GM23338 (cell line): ENCODE data around the gene HK2. TPM values are rescaled to one million over a fixed set of nuclear protein-coding genes. Genes with fewer than 3 reads are reported as not detected.

ENCODE experiments used
- ATAC-seq: fragments of 200-7000 bp; cut with Tn5 transposase; 3 replicates; pipeline ENCODE4 v1.9.1; 2020
- DNase-seq: peaks from one replicate; pipeline ENCODE4 v3.0.0-alpha.2; 2015; ENCODE audit warnings: low spot score
- H2AFZ ChIP-seq: fragments of 200-600 bp; sonication (generic); 2 replicates; pipeline ENCODE4 v1.8.0; 2016; ENCODE audit warnings: antibody characterized with exemption, mild to moderate bottlenecking, moderate library complexity
- H3F3A ChIP-seq: fragments of 200-600 bp; sonication (generic); replicated peaks from 2 replicates; pipeline ENCODE4 v1.8.0; 2017; ENCODE audit warnings: antibody characterized with exemption, mixed run types, low read depth
- H3K27ac ChIP-seq: fragments of 200-600 bp; sonication (generic); 2 replicates; pipeline ENCODE4 v1.6.1; 2016; ENCODE audit warnings: low read depth
- H3K27me3 ChIP-seq: fragments of 200-600 bp; sonication (generic); 2 replicates; pipeline ENCODE4 v1.8.0; 2016; ENCODE audit warnings: mild to moderate bottlenecking, mixed run types, moderate library complexity; ENCODE audit not compliant: insufficient read depth
- H3K36me3 ChIP-seq: fragments of 200-600 bp; sonication (generic); 2 replicates; pipeline ENCODE4 v1.8.0; 2016; ENCODE audit warnings: mild to moderate bottlenecking; ENCODE audit not compliant: insufficient read depth
- H3K4me1 ChIP-seq: fragments of 200-600 bp; sonication (generic); 2 replicates; pipeline ENCODE4 v1.8.0; 2016; ENCODE audit warnings: mild to moderate bottlenecking, moderate library complexity; ENCODE audit not compliant: insufficient read depth
- H3K4me2 ChIP-seq: fragments of 200-600 bp; sonication (generic); 2 replicates; pipeline ENCODE4 v1.7.1; 2017; ENCODE audit warnings: mixed run types
- H3K4me3 ChIP-seq: fragments of 200-600 bp; sonication (generic); 2 replicates; pipeline ENCODE4 v1.6.1; 2016; ENCODE audit warnings: mixed run types
- H3K79me2 ChIP-seq: fragments of 200-600 bp; sonication (generic); replicated peaks from 2 replicates; pipeline ENCODE4 v1.8.0; 2017; ENCODE audit warnings: mild to moderate bottlenecking; ENCODE audit not compliant: insufficient read depth
- H3K9me2 ChIP-seq: fragments of 200-600 bp; sonication (generic); 2 replicates; pipeline ENCODE4 v1.8.0; 2017; ENCODE audit not compliant: insufficient read depth
- H4K20me1 ChIP-seq: fragments of 200-600 bp; sonication (generic); replicated peaks from 2 replicates; pipeline ENCODE4 v1.8.0; 2017; ENCODE audit warnings: mild to moderate bottlenecking; ENCODE audit not compliant: insufficient read depth
- H3K27ac Mint-ChIP-seq: 2 replicates; pipeline ENCODE4 v1.8.0; 2020; ENCODE audit warnings: inconsistent platforms, mild to moderate bottlenecking, moderate library complexity, mixed read lengths
- H3K27me3 Mint-ChIP-seq: 3 replicates; pipeline ENCODE4 v1.8.0; 2022; ENCODE audit warnings: low read depth, mild to moderate bottlenecking, moderate library complexity, mixed read lengths, inconsistent platforms; ENCODE audit not compliant: insufficient read depth, poor library complexity
- H3K36me3 Mint-ChIP-seq: 3 replicates; pipeline ENCODE4 v1.8.0; 2021; ENCODE audit warnings: low read depth, mild to moderate bottlenecking, inconsistent platforms, moderate library complexity, mixed read lengths
- H3K4me1 Mint-ChIP-seq: 3 replicates; pipeline ENCODE4 v1.8.0; 2020; ENCODE audit warnings: mild to moderate bottlenecking, inconsistent platforms, mixed read lengths
- H3K4me3 Mint-ChIP-seq: 3 replicates; pipeline ENCODE4 v1.8.0; 2021; ENCODE audit warnings: moderate library complexity, mild to moderate bottlenecking, inconsistent platforms, mixed read lengths
- H3K9me3 Mint-ChIP-seq: 3 replicates; pipeline ENCODE4 v1.8.0; 2020; ENCODE audit warnings: moderate library complexity, mild to moderate bottlenecking, inconsistent platforms, mixed read lengths
- POLR2AphosphoS5 ChIP-seq: IDR thresholded peaks from 2 replicates; pipeline ENCODE4 v1.6.1; 2016; ENCODE audit warnings: antibody characterized with exemption, low read depth
- ZNF114 ChIP-seq: fragments of 250-450 bp; sonication (Bioruptor Pico); IDR thresholded peaks from 2 replicates; pipeline ENCODE4 v1.5.0; 2020; ENCODE audit warnings: mild to moderate bottlenecking, moderate library complexity
- ZNF331 ChIP-seq: fragments of 250-450 bp; sonication (Bioruptor Pico); IDR thresholded peaks from 2 replicates; pipeline ENCODE4 v1.5.0; 2020; ENCODE audit warnings: low read depth, mild to moderate bottlenecking, moderate library complexity
- polyA plus RNA-seq: library from polyadenylated mRNA; unstranded; fragments of >200 nt; fragmentation: Nextera tagmentation; extraction: Ambion mirVana; gene quantifications from 2 replicates; pipeline ENCODE4 v1.2.1, GENCODE V29; 2016
- total RNA-seq: library from RNA; depleted of rRNA; stranded (reverse); fragments of >200 nt; shearing (Covaris generic); gene quantifications from 2 replicates; pipeline ENCODE4 v1.2.3, GENCODE V29; 2014
- TF ChIP-seq, protein P1 (sequence below): fragments of 250-450 bp; sonication (Bioruptor Pico); IDR thresholded peaks from 2 replicates; pipeline ENCODE4 v1.5.0; 2020; ENCODE audit warnings: mild to moderate bottlenecking, moderate library complexity
- TF ChIP-seq, protein P2 (sequence below): IDR thresholded peaks from 2 replicates; pipeline ENCODE4 v1.6.1; 2016; ENCODE audit warnings: antibody characterized with exemption
- TF ChIP-seq, protein P3 (sequence below), 2 experiments: fragments of 200-600 bp in 1 of 2; sonication (generic) in 1 of 2; conservative IDR thresholded peaks; 2 replicates each; pipeline versions ENCODE4 v1.5.1 to v1.6.1; 2016 to 2017; ENCODE audit warnings: antibody characterized with exemption in 2 of 2, low read depth in 2 of 2, mild to moderate bottlenecking in 2 of 2, moderate library complexity in 1 of 2

HK2 gene
- total and polyA plus RNA-seq, 2 experiments from 2014 or later: 23.2 to 54.7 TPM

DNA sequence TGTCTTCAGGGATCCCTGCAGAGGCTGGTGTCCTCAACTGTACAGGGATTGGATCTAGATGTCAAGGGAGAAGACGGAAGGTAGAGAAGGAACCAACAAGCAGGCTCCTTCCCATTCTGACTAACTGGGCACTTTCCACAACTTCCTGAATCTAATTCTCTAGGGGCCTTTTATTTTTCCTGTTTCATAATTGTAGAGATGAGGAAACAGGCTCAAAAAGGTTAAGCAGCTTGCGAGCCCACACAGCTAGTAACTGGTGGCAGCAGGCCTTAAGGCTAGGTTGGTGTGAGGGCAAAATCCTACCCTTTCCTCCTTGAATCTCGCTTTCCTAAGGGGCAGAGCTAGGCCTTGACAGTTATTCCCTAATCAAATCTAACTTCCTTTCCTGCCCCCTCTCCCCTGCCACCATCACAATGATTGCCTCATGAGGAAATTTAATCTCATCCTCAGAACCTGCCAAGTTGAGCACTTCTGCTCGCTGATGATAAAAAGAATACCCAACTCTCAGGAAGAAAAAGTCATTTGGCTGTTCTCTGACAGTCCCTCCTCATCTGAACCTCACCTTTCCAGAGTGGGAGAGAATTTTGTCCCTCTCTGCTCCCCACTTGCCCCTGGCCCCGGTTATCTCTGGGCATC lies 88.8 kb downstream of the HK2 start:
- H3K27ac ChIP-seq: no peak overlapping the region
- TF ChIP-seq ZNF114 (CRISPR knock-in tag) (no peak), POLR2AphosphoS5 (no peak), ZNF331 (CRISPR knock-in tag) (no peak)
- TF ChIP-seq, protein P1, sequence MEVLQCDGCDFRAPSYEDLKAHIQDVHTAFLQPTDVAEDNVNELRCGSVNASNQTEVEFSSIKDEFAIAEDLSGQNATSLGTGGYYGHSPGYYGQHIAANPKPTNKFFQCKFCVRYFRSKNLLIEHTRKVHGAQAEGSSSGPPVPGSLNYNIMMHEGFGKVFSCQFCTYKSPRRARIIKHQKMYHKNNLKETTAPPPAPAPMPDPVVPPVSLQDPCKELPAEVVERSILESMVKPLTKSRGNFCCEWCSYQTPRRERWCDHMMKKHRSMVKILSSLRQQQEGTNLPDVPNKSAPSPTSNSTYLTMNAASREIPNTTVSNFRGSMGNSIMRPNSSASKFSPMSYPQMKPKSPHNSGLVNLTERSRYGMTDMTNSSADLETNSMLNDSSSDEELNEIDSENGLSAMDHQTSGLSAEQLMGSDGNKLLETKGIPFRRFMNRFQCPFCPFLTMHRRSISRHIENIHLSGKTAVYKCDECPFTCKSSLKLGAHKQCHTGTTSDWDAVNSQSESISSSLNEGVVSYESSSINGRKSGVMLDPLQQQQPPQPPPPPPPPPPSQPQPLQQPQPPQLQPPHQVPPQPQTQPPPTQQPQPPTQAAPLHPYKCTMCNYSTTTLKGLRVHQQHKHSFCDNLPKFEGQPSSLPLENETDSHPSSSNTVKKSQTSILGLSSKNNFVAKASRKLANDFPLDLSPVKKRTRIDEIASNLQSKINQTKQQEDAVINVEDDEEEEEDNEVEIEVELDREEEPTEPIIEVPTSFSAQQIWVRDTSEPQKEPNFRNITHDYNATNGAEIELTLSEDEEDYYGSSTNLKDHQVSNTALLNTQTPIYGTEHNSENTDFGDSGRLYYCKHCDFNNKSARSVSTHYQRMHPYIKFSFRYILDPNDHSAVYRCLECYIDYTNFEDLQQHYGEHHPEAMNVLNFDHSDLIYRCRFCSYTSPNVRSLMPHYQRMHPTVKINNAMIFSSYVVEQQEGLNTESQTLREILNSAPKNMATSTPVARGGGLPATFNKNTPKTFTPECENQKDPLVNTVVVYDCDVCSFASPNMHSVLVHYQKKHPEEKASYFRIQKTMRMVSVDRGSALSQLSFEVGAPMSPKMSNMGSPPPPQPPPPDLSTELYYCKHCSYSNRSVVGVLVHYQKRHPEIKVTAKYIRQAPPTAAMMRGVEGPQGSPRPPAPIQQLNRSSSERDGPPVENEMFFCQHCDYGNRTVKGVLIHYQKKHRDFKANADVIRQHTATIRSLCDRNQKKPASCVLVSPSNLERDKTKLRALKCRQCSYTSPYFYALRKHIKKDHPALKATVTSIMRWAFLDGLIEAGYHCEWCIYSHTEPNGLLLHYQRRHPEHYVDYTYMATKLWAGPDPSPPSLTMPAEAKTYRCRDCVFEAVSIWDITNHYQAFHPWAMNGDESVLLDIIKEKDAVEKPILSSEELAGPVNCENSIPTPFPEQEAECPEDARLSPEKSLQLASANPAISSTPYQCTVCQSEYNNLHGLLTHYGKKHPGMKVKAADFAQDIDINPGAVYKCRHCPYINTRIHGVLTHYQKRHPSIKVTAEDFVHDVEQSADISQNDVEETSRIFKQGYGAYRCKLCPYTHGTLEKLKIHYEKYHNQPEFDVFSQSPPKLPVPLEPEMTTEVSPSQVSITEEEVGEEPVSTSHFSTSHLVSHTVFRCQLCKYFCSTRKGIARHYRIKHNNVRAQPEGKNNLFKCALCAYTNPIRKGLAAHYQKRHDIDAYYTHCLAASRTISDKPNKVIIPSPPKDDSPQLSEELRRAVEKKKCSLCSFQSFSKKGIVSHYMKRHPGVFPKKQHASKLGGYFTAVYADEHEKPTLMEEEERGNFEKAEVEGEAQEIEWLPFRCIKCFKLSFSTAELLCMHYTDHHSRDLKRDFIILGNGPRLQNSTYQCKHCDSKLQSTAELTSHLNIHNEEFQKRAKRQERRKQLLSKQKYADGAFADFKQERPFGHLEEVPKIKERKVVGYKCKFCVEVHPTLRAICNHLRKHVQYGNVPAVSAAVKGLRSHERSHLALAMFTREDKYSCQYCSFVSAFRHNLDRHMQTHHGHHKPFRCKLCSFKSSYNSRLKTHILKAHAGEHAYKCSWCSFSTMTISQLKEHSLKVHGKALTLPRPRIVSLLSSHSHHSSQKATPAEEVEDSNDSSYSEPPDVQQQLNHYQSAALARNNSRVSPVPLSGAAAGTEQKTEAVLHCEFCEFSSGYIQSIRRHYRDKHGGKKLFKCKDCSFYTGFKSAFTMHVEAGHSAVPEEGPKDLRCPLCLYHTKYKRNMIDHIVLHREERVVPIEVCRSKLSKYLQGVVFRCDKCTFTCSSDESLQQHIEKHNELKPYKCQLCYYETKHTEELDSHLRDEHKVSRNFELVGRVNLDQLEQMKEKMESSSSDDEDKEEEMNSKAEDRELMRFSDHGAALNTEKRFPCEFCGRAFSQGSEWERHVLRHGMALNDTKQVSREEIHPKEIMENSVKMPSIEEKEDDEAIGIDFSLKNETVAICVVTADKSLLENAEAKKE: no peak
- TF ChIP-seq, protein P2, sequence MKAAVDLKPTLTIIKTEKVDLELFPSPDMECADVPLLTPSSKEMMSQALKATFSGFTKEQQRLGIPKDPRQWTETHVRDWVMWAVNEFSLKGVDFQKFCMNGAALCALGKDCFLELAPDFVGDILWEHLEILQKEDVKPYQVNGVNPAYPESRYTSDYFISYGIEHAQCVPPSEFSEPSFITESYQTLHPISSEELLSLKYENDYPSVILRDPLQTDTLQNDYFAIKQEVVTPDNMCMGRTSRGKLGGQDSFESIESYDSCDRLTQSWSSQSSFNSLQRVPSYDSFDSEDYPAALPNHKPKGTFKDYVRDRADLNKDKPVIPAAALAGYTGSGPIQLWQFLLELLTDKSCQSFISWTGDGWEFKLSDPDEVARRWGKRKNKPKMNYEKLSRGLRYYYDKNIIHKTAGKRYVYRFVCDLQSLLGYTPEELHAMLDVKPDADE: no peak
- TF ChIP-seq, protein P3, sequence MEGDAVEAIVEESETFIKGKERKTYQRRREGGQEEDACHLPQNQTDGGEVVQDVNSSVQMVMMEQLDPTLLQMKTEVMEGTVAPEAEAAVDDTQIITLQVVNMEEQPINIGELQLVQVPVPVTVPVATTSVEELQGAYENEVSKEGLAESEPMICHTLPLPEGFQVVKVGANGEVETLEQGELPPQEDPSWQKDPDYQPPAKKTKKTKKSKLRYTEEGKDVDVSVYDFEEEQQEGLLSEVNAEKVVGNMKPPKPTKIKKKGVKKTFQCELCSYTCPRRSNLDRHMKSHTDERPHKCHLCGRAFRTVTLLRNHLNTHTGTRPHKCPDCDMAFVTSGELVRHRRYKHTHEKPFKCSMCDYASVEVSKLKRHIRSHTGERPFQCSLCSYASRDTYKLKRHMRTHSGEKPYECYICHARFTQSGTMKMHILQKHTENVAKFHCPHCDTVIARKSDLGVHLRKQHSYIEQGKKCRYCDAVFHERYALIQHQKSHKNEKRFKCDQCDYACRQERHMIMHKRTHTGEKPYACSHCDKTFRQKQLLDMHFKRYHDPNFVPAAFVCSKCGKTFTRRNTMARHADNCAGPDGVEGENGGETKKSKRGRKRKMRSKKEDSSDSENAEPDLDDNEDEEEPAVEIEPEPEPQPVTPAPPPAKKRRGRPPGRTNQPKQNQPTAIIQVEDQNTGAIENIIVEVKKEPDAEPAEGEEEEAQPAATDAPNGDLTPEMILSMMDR (conservative IDR thresholded peaks at IDR 0.05; ENCODE audit: low read depth in 2 of 2): no peak
- DNase-seq: no peak
- H4K20me1 ChIP-seq: no peaks in the 10 kb centered on the region; the same call in none of the 2 replicates
- no peak for ATAC-seq
- H3K79me2 ChIP-seq: no peaks in the 10 kb centered on the region
- H3K36me3 ChIP-seq: no peaks in the 10 kb centered on the region
- no peak overlapping the region for H3K27ac Mint-ChIP-seq
- peaks cover 4% of the 10 kb centered on the region for H3K27me3 Mint-ChIP-seq
- no peaks in the 10 kb centered on the region for H3K27me3 ChIP-seq
- H3K4me1 ChIP-seq: 0 out of 2 replicates have a peak, but pooled peaks cover 2% of the 10 kb centered on the region
- H3K4me3 Mint-ChIP-seq: no peak overlapping the region
- no peaks in the 10 kb centered on the region for H3F3A ChIP-seq
- H2AFZ ChIP-seq: no peak overlapping the region
- H3K9me3 Mint-ChIP-seq: no peaks in the 10 kb centered on the region; the same call in 2 of the 3 replicates
- no peaks in the 10 kb centered on the region for H3K9me2 ChIP-seq
- no peak overlapping the region for H3K4me3 ChIP-seq
- H3K36me3 Mint-ChIP-seq: no peaks in the 10 kb centered on the region
- peaks cover 2% of the 10 kb centered on the region; the same call in 1 of the 3 replicates for H3K4me1 Mint-ChIP-seq
- no peak overlapping the region for H3K4me2 ChIP-seq
